GM19438 (cell line): ENCODE data around the gene PPP4R3B.

ENCODE experiments used
- ATAC-seq: cut with Tn5 transposase; IDR thresholded peaks from one replicate; pipeline ENCODE4 v1.9.1; 2021; ENCODE audit warnings: low read depth; ENCODE audit not compliant: unreplicated experiment

Gene PPP4R3B

GRCh38 chr2:55519938-55520885, 97.2 kb downstream of the PPP4R3B start:
- ATAC-seq, result peak; percentile 8

DNA sequence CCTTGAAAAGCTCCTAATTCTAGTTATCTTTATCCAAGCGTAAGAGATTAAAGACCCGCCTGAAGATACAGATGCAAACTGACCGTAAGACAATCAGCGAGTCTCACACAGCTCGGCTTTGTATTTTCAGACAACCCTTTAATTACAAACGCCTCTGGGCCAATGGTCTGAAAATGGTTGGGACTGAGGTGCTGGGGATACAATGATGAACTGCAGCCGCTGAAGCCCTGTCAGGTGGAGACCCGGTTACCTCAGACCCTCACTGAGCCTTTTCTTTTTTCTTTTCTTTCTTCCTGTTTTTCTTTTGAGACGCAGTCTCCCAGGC, 98.6 kb downstream of the PPP4R3B start:
- ATAC-seq, result peak; percentile 19

DNA sequence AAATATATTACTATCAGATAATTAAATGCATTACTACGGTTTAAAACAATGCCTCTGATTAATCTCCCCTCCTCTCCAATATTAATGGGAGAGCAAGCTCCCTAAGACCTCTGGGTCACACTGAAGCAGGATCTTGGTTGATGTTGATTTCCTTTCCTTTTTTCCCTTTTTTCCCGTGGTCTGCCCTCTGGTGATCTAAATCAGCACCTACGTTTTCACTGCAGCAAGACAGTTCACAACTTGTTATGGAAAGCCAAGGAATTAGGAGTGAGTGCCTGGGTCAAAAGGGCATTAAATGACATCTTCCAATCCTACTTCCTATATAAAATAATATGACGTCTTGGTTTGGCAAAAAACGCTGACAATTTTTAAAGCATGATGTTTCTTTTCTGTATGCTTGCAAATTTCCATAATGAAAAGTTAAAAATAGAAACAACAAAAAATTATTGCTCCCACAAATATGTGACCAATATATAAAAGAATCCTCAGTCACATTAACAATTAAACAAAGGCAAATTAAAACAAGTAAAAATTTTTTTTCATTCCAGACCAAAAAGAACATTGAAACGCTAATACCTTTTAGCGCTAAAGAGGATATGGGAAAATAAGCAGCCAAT, 105.8 kb downstream of the PPP4R3B start:
- ATAC-seq, result no peak

GRCh38 chr2:55502590-55503141, 114.8 kb downstream of the PPP4R3B start:
- ATAC-seq, result no peak

- no peak for ATAC-seq
Measured at GRCh38 chr2:55500025-55500424, 117.4 kb downstream of the PPP4R3B start.

GRCh38 chr2:55498582-55498981, 118.8 kb downstream of the PPP4R3B start:
- ATAC-seq, result no peak
